Adrenal gland (tissue), 5 donors: ENCODE measurements around the gene CNFN.
"Not testable (repeated sequence)": the region's sequence is repeated elsewhere in the genome, so short reads cannot be mapped to it uniquely, and the experiment has no call there.

Experiments
- CTCF ChIP-seq, 6 experiments: fragments of 450-650 bp in 4 of 6; fragments of 200-600 bp in 2 of 6; sonication (generic) in 1 of 6; IDR thresholded peaks; 1 replicate in 5 of 6; 2 replicates in 1 of 6; pipeline versions ENCODE4 v1.5.1 to v1.8.0; 2016 to 2021; ENCODE audit warnings: antibody characterized with exemption in 6 of 6, mild to moderate bottlenecking in 2 of 6, moderate library complexity in 1 of 6
- POLR2A ChIP-seq, 2 donors: fragments of 450-650 bp; IDR thresholded peaks; one replicate each; pipeline ENCODE4 v1.6.1; 2017; ENCODE audit warnings: antibody characterized with exemption in 2 of 2, mild to moderate bottlenecking in 2 of 2, moderate library complexity in 1 of 2
- donor health status: DM: no; HTN: no; CAD: no.

DNA sequence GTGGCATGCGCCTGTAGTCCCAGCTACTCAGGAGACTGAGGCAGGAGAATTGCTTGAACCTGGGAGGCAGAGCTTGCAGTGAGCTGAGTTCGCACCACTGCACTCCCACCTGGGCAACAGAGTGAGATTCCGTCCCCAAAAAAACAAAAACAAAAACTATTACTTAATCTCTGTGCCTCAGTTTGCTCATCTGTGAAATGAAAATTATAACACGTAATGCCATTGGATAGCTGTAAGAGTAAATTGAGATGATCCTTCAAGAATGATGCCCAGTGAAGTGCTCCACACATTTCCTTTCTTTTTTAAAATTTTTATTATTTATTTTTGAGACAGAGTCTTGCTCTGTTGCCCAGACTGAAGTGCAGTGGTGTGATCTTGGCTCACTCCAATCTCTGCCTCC is 50.2 kb downstream of the CNFN start:
- TF ChIP-seq CTCF, POLR2A (IDR thresholded peaks at IDR 0.05): not testable (repeated sequence)
